ENCODE results near the gene PEX5L. TPM values are rescaled to one million over a fixed set of nuclear protein-coding genes. Genes with fewer than 3 reads are reported as not detected.
A peak's percentile ranks its signal among the peaks of the same experiment; 100 is the strongest.

PEX5L gene
- total RNA-seq, 2 donors from 2014 or later = 0.86 to 1.9 TPM

DNA sequence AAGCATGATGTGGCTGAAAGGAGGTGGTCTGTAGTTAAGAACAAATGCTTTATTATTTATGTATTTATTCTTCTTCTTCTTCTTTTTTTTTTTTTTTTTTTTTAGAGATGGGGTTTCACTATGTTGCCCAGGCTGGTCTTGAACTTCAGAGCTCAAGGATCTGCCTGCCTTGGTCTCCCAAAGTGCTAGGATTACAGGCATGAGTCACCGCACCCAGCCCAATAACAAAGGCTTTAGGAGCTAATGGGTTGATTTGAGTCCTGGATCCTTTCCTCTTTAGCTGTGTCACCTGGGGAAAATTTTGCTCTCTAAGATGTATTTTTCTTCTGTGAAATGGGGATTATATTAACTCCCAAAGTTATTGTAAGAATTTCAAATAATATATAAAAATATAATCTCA lies 168.8 kb downstream of the PEX5L start:
- peak overlapping the region; percentile 83 for H3K27ac Mint-ChIP-seq
- no peaks in the 10 kb centered on the region for H3K27me3 Mint-ChIP-seq (ENCODE audit: insufficient read depth)
- H3K36me3 Mint-ChIP-seq (ENCODE audit: low read depth) = no peaks in the 10 kb centered on the region
- no peak overlapping the region for H3K4me3 ChIP-seq (ENCODE audit: low read length)
- H3K4me3 Mint-ChIP-seq = no peak overlapping the region
- H3K36me3 ChIP-seq (ENCODE audit: control insufficient read depth, insufficient read depth, low read length) = no peaks in the 10 kb centered on the region
- peak; percentile 59 for DNase-seq
- H3K4me1 ChIP-seq (ENCODE audit: control insufficient read depth, insufficient read depth, low read length) = peaks cover 15% of the 10 kb centered on the region
- H3K9me3 ChIP-seq (ENCODE audit: control insufficient read depth, low read length) = peaks cover 6% of the 10 kb centered on the region
- 83 to 86% methylated on average over 1 of the region's 1 CpG for WGBS, 2 experiments (ENCODE audit: insufficient coverage in 1 of 2, insufficient read length in 1 of 2)
- H3K9ac ChIP-seq (ENCODE audit: extremely low read depth, low read length, poor library complexity, severe bottlenecking) = no peak overlapping the region
- peaks cover 65% of the 10 kb centered on the region for H3K4me1 Mint-ChIP-seq
- no peak overlapping the region for H3K27ac ChIP-seq (ENCODE audit: low read depth, low read length)
- TF ChIP-seq, protein P1, sequence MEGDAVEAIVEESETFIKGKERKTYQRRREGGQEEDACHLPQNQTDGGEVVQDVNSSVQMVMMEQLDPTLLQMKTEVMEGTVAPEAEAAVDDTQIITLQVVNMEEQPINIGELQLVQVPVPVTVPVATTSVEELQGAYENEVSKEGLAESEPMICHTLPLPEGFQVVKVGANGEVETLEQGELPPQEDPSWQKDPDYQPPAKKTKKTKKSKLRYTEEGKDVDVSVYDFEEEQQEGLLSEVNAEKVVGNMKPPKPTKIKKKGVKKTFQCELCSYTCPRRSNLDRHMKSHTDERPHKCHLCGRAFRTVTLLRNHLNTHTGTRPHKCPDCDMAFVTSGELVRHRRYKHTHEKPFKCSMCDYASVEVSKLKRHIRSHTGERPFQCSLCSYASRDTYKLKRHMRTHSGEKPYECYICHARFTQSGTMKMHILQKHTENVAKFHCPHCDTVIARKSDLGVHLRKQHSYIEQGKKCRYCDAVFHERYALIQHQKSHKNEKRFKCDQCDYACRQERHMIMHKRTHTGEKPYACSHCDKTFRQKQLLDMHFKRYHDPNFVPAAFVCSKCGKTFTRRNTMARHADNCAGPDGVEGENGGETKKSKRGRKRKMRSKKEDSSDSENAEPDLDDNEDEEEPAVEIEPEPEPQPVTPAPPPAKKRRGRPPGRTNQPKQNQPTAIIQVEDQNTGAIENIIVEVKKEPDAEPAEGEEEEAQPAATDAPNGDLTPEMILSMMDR (conservative IDR thresholded peaks at IDR 0.05) = no peak
- no peaks in the 10 kb centered on the region for H3K27me3 ChIP-seq (ENCODE audit: control insufficient read depth, insufficient read depth, low read length, poor library complexity, severe bottlenecking)
- peaks cover 10% of the 10 kb centered on the region for H3K9me3 Mint-ChIP-seq

DNA sequence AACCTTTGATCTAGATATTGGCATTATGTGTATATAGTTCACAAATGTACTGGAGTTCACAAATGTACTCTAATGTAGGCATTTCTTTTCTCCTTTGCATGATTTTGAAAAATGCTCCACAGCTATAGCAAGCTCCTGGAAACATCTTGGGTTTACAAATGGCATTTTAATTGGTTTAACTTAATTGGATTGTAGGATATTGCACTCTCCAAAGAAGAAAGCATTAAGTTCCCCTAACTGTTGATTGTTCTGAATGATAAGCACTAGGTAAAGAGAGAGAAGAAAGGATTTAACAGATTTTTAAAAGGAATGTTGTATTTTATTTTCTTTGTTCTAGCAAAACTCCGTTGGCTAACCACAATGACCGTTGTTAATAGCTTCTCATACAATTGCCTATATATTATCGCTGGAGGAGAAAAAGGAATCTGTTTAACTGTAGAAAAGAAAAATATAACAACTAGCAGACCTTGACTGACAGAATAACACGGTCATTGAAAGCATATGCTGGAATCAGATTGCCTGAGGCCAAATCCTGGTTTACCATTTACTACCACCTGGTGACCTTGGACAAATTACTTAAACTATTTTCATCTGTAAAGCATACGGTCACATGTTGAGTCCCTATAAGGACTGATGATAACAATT lies 170.8 kb downstream of the PEX5L start:
- Histone ChIP-seq H3K4me3 (ENCODE audit: low read length) (no peak overlapping the region), H3K36me3 (ENCODE audit: control insufficient read depth, insufficient read depth, low read length) (no peaks in the 10 kb centered on the region), H3K9me3 (ENCODE audit: control insufficient read depth, low read length) (peaks cover 10% of the 10 kb centered on the region), H3K27ac (ENCODE audit: low read depth, low read length) (no peak overlapping the region), H3K9ac (ENCODE audit: extremely low read depth, low read length, poor library complexity, severe bottlenecking) (no peak overlapping the region), H3K27me3 (ENCODE audit: control insufficient read depth, insufficient read depth, low read length, poor library complexity, severe bottlenecking) (no peaks in the 10 kb centered on the region), H3K4me1 (ENCODE audit: control insufficient read depth, insufficient read depth, low read length) (peaks cover 13% of the 10 kb centered on the region)
- Mint-ChIP-seq H3K36me3 (ENCODE audit: low read depth) (no peaks in the 10 kb centered on the region), H3K4me3 (no peak overlapping the region), H3K27ac (peak overlapping the region; percentile 50), H3K27me3 (ENCODE audit: insufficient read depth) (no peaks in the 10 kb centered on the region), H3K4me1 (peaks cover 51% of the 10 kb centered on the region), H3K9me3 (peaks cover 11% of the 10 kb centered on the region)
- DNase-seq = no peak
- WGBS, 2 experiments (ENCODE audit: insufficient coverage in 1 of 2, insufficient read length in 1 of 2) = 67 to 72% methylated on average over 2 to 3 of the region's 5 CpGs
- TF ChIP-seq, protein P1 (conservative IDR thresholded peaks at IDR 0.05) = no peak

DNA sequence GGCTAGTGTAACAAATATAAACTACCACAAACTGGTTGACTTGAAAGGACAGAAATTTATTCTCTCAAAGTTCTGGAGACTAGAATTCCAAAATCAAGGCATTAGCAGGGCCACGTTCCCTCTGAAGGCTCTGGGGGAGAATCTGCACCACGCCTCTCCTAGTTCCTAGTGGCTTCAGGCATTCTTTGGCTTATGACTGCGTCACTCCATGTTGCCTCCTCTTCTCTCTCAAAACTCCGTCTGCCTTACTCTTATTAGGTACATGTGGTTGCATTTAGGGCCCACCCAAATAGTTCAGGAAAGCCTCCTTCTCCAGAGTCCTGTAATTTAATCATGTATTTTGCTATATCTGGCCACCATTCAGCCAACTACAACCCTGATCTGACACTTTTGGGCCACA lies 174.8 kb downstream of the PEX5L start:
- Histone ChIP-seq H3K9me3 (ENCODE audit: control insufficient read depth, low read length) (peaks cover 10% of the 10 kb centered on the region), H3K9ac (ENCODE audit: extremely low read depth, low read length, poor library complexity, severe bottlenecking) (no peak overlapping the region), H3K27ac (ENCODE audit: low read depth, low read length) (no peak overlapping the region), H3K36me3 (ENCODE audit: control insufficient read depth, insufficient read depth, low read length) (no peaks in the 10 kb centered on the region), H3K27me3 (ENCODE audit: control insufficient read depth, insufficient read depth, low read length, poor library complexity, severe bottlenecking) (no peaks in the 10 kb centered on the region), H3K4me3 (ENCODE audit: low read length) (no peak overlapping the region), H3K4me1 (ENCODE audit: control insufficient read depth, insufficient read depth, low read length) (no peaks in the 10 kb centered on the region)
- WGBS, 2 experiments (ENCODE audit: insufficient coverage in 1 of 2, insufficient read length in 1 of 2) = 94 to 100% methylated on average over 4 of the region's 4 CpGs
- TF ChIP-seq, protein P1 (conservative IDR thresholded peaks at IDR 0.05) = no peak
- peaks cover 15% of the 10 kb centered on the region for H3K4me1 Mint-ChIP-seq
- no peaks in the 10 kb centered on the region for H3K27me3 Mint-ChIP-seq (ENCODE audit: insufficient read depth)
- DNase-seq = no peak
- H3K4me3 Mint-ChIP-seq = no peak overlapping the region
- no peak overlapping the region for H3K27ac Mint-ChIP-seq
- H3K36me3 Mint-ChIP-seq (ENCODE audit: low read depth) = no peaks in the 10 kb centered on the region
- peaks cover 11% of the 10 kb centered on the region for H3K9me3 Mint-ChIP-seq

All from endodermal cell (in vitro differentiated cells).